OCI-LY1 (cell line): ENCODE results near the gene MSH3.

Experiments
- CTCF ChIP-seq: fragments of 200-600 bp; sonication (generic), shearing (Covaris generic); IDR thresholded peaks from 2 replicates; pipeline ENCODE4 v1.5.1; 2017; ENCODE audit warnings: mild to moderate bottlenecking, antibody characterized with exemption, low read length, moderate library complexity, mixed read lengths
- EZH2 ChIP-seq: fragments of 200-600 bp; sonication (generic), shearing (Covaris generic); IDR thresholded peaks from 2 replicates; pipeline ENCODE4 v1.8.0; 2017; ENCODE audit warnings: borderline replicate concordance, mixed run types, mild to moderate bottlenecking, antibody characterized with exemption, low read length, moderate library complexity, mixed read lengths

GRCh38 chr5:80695666-80696065 lies 41.2 kb downstream of the MSH3 start:
- TF ChIP-seq CTCF (no peak), EZH2 (no peak)
